VCaP (cell line): ENCODE measurements around the gene PTGER1.

Source experiments
- H3K27ac ChIP-seq: fragments of 450-650 bp; 2 replicates; pipeline ENCODE4 v1.5.1; 2017
- TF ChIP-seq, protein P1 (sequence below): fragments of 450-650 bp; conservative IDR thresholded peaks from 2 replicates; pipeline ENCODE4 v1.5.1; 2017; ENCODE audit warnings: mild to moderate bottlenecking, moderate library complexity

The PTGER1 gene

DNA sequence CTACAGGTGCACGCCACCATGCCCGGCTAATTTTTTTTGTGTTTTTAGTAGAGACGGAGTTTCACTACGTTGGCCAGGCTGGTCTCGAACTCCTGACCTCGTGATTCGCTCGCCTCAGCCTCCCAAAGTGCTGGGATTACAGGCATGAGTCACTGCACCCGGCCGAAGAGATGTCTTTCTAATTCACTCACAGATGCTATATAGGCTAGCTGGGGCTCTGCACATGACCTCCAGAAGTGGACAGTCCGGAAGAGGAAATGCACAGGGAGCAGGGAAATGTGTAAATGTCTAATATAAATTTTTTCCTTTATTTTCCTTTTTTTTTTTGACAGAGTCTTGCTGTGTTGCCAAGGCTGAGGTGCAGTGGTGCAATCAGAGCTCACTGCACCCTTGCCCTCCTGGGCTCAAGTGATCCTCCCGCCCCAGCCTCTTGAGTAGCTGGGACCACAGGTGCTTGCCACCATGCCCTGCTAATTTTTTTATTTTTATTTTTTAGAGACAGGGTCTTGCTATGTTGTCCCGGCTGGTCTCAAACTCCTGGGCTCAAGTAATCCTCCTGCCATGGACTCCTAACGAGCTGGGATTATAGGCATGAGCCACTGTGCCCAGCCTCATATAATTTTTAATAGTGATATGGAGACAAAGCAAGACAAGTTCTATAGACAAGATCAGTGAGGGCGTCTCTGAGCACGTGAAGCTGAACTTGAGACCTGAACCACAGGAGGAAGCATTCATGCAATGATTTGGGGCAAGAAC, 12.4 kb upstream of the PTGER1 start:
- H3K27ac ChIP-seq: no peak overlapping the region
- TF ChIP-seq, protein P1, sequence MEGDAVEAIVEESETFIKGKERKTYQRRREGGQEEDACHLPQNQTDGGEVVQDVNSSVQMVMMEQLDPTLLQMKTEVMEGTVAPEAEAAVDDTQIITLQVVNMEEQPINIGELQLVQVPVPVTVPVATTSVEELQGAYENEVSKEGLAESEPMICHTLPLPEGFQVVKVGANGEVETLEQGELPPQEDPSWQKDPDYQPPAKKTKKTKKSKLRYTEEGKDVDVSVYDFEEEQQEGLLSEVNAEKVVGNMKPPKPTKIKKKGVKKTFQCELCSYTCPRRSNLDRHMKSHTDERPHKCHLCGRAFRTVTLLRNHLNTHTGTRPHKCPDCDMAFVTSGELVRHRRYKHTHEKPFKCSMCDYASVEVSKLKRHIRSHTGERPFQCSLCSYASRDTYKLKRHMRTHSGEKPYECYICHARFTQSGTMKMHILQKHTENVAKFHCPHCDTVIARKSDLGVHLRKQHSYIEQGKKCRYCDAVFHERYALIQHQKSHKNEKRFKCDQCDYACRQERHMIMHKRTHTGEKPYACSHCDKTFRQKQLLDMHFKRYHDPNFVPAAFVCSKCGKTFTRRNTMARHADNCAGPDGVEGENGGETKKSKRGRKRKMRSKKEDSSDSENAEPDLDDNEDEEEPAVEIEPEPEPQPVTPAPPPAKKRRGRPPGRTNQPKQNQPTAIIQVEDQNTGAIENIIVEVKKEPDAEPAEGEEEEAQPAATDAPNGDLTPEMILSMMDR: no peak

DNA sequence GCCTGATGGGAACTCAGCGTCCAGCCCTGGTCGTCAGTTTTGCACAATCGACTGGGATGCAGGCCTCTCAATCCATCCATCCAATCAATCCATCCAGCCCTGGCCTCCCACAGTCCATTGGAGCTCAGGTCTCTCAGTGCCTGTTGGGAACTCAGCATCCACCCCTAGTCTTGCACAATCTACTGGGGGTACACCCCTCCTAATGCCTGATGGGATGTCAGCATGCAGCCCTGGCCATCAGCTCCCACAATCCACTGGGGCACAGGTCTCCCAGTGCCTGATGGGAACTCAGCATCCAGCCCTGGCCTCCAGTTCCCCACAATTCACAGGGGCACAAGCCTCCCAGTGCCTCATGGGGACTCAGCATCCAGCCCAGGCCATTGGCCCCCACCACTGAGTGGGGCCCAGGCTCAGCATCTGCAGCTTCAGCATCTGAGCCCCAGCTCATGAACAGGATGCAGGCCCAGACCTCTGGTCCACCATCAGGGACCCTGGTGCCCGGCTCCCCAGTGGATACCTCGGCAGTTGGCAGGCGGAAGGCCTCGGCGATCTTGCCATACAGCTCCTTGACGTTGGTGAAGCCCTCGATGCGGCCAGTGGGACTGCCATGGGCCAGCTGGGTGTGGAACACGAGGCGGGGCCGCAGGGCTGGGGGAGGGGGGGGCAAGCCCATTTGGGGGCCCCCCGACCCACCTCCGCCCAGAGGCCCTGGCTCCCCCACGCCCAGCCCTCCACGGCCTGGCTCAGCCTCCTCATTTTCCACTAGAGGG, 7.2 kb upstream of the PTGER1 start:
- TF ChIP-seq, protein P1: no peak
- no peak overlapping the region for H3K27ac ChIP-seq

GRCh38 chr19:14480700-14481079, 5.5 kb upstream of the PTGER1 start:
- TF ChIP-seq, protein P1: no peak
- H3K27ac ChIP-seq: no peak overlapping the region

GRCh38 chr19:14479975-14480699, 5.0 kb upstream of the PTGER1 start:
- TF ChIP-seq, protein P1: peak; percentile 81
- no peak overlapping the region for H3K27ac ChIP-seq

DNA sequence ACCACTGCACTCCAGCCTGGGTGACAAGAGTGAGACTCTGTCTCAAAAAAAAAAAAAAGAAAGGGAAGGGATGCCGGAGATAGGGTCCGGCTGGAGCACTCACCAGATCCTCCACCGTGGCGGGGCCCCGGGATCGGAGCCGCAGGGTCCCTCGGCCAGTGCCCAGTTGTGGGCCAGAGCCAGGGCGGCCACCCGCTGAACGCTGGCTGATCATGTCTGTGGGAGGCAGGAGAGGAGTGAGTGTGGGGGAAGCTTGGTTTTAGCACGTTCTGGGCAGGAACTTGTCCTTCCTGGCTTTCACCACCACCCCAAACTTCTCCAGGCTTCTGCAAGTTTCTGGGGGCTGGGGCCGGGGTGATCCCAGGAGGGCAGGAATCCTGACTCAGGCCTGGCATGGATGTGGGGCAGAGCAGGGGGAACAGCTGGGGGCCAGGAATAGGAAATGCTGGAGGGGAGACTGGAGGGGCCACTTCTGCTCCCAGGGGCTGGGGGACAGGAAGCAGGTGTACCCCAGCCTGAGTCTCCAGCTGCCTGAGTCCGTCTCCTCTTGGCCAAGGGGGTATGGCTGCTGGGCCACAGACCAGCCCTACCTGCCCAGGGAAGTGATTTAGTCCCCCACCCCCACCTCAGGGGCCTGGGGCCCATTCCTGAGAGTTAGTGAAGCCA, 4.3 kb upstream of the PTGER1 start:
- no peak overlapping the region for H3K27ac ChIP-seq

GRCh38 chr19:14478113-14478545, 3.0 kb upstream of the PTGER1 start:
- TF ChIP-seq, protein P1: no peak
- H3K27ac ChIP-seq: no peak overlapping the region

More for the DNA sequence above, 4.3 kb upstream of the PTGER1 start:
- TF ChIP-seq, protein P1: no peak
